HCT116 (cell line): ENCODE measurements around the gene ZNF358. TPM values are rescaled to one million over a fixed set of nuclear protein-coding genes. Genes with fewer than 3 reads are reported as not detected.

ENCODE experiments used
- ATAC-seq: fragments of 200-7000 bp; cut with Tn5 transposase; 2 replicates; pipeline ENCODE4 v1.9.1; 2020; ENCODE audit warnings: mild to moderate bottlenecking, moderate library complexity
- BruUV-seq: library from RNA; stranded (reverse); fragments of 400-500 nt; replicated peaks from 2 replicates; lab custom pipeline; 2021; lab: Mats Ljungman, UMichigan
- CTCF ChIA-PET: fragments of 300-600 bp; sonication (Branson Sonifier 250); formaldehyde crosslinking; loops from one replicate; lab custom pipeline; 2021; ENCODE audit warnings: antibody characterized with exemption; lab: Charles Lee
- POLR2A ChIA-PET: fragments of 300-600, 350-600 bp; sonication (Branson Sonifier 250); formaldehyde crosslinking; loops from one replicate; lab custom pipeline; 2021; ENCODE audit warnings: antibody characterized with exemption; lab: Charles Lee
- RAD21 ChIA-PET, 2 experiments: fragments of 300-600 bp; sonication (Branson Sonifier 250); formaldehyde crosslinking; loops; one replicate each; lab custom pipeline; 2023; ENCODE audit warnings: low total read pairs in 2 of 2; ENCODE audit not compliant: uncharacterized antibody in 2 of 2, unreplicated experiment in 2 of 2, low non-redundant PET in 1 of 2; lab: Charles Lee
- DNase-seq: peaks from one replicate; pipeline ENCODE4 v3.0.0-alpha.2; 2010; ENCODE audit warnings: low read depth, low spot score
- H2AFZ ChIP-seq: fragments of 200-600 bp; shearing (Covaris generic), sonication (generic); 2 replicates; pipeline ENCODE4 v1.6.1; 2017; ENCODE audit warnings: low read depth, mixed run types, mixed read lengths, antibody characterized with exemption, low read length; ENCODE audit not compliant: poor library complexity, severe bottlenecking
- H3K27ac ChIP-seq: 2 replicates; pipeline ENCODE4 v1.5.1; 2012; ENCODE audit warnings: low read depth, low read length
- H3K27me3 ChIP-seq: fragments of 200-600 bp; sonication (generic); 2 replicates; pipeline ENCODE4 v1.6.1; 2016; ENCODE audit warnings: mixed run types, low read length, mixed read lengths; ENCODE audit not compliant: insufficient read depth
- H3K36me3 ChIP-seq, 2 experiments: fragments of 200-500 bp in 1 of 2; fragments of 200-600 bp in 1 of 2; sonication (Bioruptor generic) in 1 of 2; sonication (generic) in 1 of 2; 2 replicates each; pipeline versions ENCODE4 v1.5.1 to v1.6.1; 2014 to 2016; ENCODE audit warnings: low read length in 2 of 2, inconsistent platforms in 1 of 2, mixed read lengths in 1 of 2, mixed run types in 1 of 2; ENCODE audit not compliant: insufficient read depth in 2 of 2, control insufficient read depth in 1 of 2
- H3K4me1 ChIP-seq, 2 experiments: fragments of 200-600 bp in 1 of 2; sonication (generic) in 1 of 2; 2 replicates each; pipeline versions ENCODE4 v1.5.1 to v1.6.1; 2012 to 2017; ENCODE audit warnings: low read length in 2 of 2, inconsistent platforms in 1 of 2, mild to moderate bottlenecking in 1 of 2, mixed read lengths in 1 of 2, mixed run types in 1 of 2, moderate library complexity in 1 of 2; ENCODE audit not compliant: insufficient read depth in 2 of 2, control insufficient read depth in 1 of 2
- H3K4me2 ChIP-seq: fragments of 200-600 bp; sonication (generic); 2 replicates; pipeline ENCODE4 v1.6.1; 2017; ENCODE audit warnings: mixed run types, low read length, mixed read lengths
- H3K4me3 ChIP-seq, 2 experiments: fragments of 200-600 bp in 1 of 2; sonication (generic) in 1 of 2; replicated peaks in 1 of 2; 2 replicates each; pipeline ENCODE4 v1.5.1; 2011 to 2016; ENCODE audit warnings: low read length in 2 of 2, control low read depth in 1 of 2, low read depth in 1 of 2, mild to moderate bottlenecking in 1 of 2, mixed read lengths in 1 of 2, mixed run types in 1 of 2
- H3K79me2 ChIP-seq: fragments of 200-600 bp; sonication (generic); 2 replicates; pipeline ENCODE4 v1.6.1; 2017; ENCODE audit warnings: mild to moderate bottlenecking, mixed run types, low read length, moderate library complexity, mixed read lengths; ENCODE audit not compliant: insufficient read depth
- H3K9ac ChIP-seq: fragments of 200-600 bp; sonication (generic); 2 replicates; pipeline ENCODE4 v1.6.1; 2016; ENCODE audit warnings: low read length, mixed read lengths
- H3K9me2 ChIP-seq: fragments of 200-600 bp; sonication (generic), shearing (Covaris generic); 2 replicates; pipeline ENCODE4 v1.6.1; 2017; ENCODE audit warnings: mixed run types, mild to moderate bottlenecking, moderate library complexity; ENCODE audit not compliant: insufficient read depth
- H3K9me3 ChIP-seq, 2 experiments: fragments of 200-500 bp in 1 of 2; fragments of 200-600 bp in 1 of 2; sonication (Bioruptor generic) in 1 of 2; sonication (generic) in 1 of 2; 2 replicates each; pipeline ENCODE4 v1.6.1; 2014 to 2017; ENCODE audit warnings: low read length in 2 of 2, mixed read lengths in 2 of 2, inconsistent platforms in 1 of 2, low read depth in 1 of 2, mild to moderate bottlenecking in 1 of 2, mixed run types in 1 of 2, moderate library complexity in 1 of 2; ENCODE audit not compliant: control insufficient read depth in 1 of 2, insufficient read depth in 1 of 2
- H4K20me1 ChIP-seq: fragments of 200-600 bp; sonication (generic), shearing (Covaris generic); 2 replicates; pipeline ENCODE4 v1.6.1; 2017; ENCODE audit warnings: mixed run types, mild to moderate bottlenecking, moderate library complexity; ENCODE audit not compliant: insufficient read depth
- EGR1 ChIP-seq: IDR thresholded peaks from 2 replicates; pipeline ENCODE4 v1.6.1; 2012; ENCODE audit warnings: low read depth
- EZH2 ChIP-seq: fragments of 200-600 bp; sonication (generic); IDR thresholded peaks from 2 replicates; pipeline ENCODE4 v1.6.1; 2017; ENCODE audit warnings: antibody characterized with exemption, mixed run types
- EZH2phosphoT487 ChIP-seq: fragments of 200-600 bp; IDR thresholded peaks from 2 replicates; pipeline ENCODE4 v1.6.1; 2018; ENCODE audit warnings: antibody characterized with exemption, borderline replicate concordance
- JUND ChIP-seq: IDR thresholded peaks from 2 replicates; pipeline ENCODE4 v1.6.1; 2012
- POLR2A ChIP-seq: IDR thresholded peaks from 2 replicates; pipeline ENCODE4 v1.7.0; 2011; ENCODE audit warnings: borderline replicate concordance; ENCODE audit not compliant: insufficient read depth, insufficient read length; ENCODE audit errors: extremely low read depth
- RAD21 ChIP-seq: IDR thresholded peaks from 2 replicates; pipeline ENCODE4 v1.6.1; 2012; ENCODE audit warnings: low read depth, mild to moderate bottlenecking
- SIN3A ChIP-seq: IDR thresholded peaks from 2 replicates; pipeline ENCODE4 v1.6.1; 2012; ENCODE audit warnings: low read depth
- SP1 ChIP-seq: IDR thresholded peaks from 2 replicates; pipeline ENCODE4 v1.6.1; 2012; ENCODE audit warnings: low read depth
- TCF7L2 ChIP-seq: IDR thresholded peaks from 2 replicates; pipeline ENCODE4 v1.7.0; 2011; ENCODE audit warnings: borderline replicate concordance, inconsistent platforms; ENCODE audit not compliant: insufficient read depth, insufficient read length; ENCODE audit errors: extremely low read depth
- ZFX ChIP-seq: fragments of 450-650 bp; IDR thresholded peaks from 2 replicates; pipeline ENCODE4 v1.6.1; 2017
- ZNF274 ChIP-seq: fragments of 200-500 bp; sonication (Bioruptor generic); IDR thresholded peaks from 2 replicates; pipeline ENCODE4 v1.6.1; 2014; ENCODE audit warnings: mild to moderate bottlenecking, low read depth, low read length, inconsistent platforms
- intact Hi-C: fragments of 100-400 bp; cut with micrococcal nuclease; formaldehyde crosslinking; loops from 2 replicates; pipeline ENCODE4 v1.10.0; 2022
- total RNA-seq: library from RNA; stranded (reverse); gene quantifications from one replicate; pipeline ENCODE4 v1.2.1, GENCODE V29; 2021; ENCODE audit not compliant: unreplicated experiment
- TF ChIP-seq, protein P1 (sequence below), 3 experiments: fragments of 200-600 bp in 1 of 3; sonication (generic) in 1 of 3; IDR thresholded peaks in 2 of 3; conservative IDR thresholded peaks in 1 of 3; 2 replicates each; pipeline ENCODE4 v1.5.1; 2012 to 2017; ENCODE audit warnings: low read depth in 2 of 3, low read length in 2 of 3, antibody characterized with exemption in 1 of 3, borderline replicate concordance in 1 of 3, control low read depth in 1 of 3, mild to moderate bottlenecking in 1 of 3, mixed read lengths in 1 of 3, mixed run types in 1 of 3, moderate library complexity in 1 of 3; ENCODE audit not compliant: insufficient read depth in 1 of 3
- TF ChIP-seq, protein P2 (sequence below): IDR thresholded peaks from 2 replicates; pipeline ENCODE4 v1.6.1; 2012; ENCODE audit warnings: low read depth
- TF ChIP-seq, protein P3 (sequence below): IDR thresholded peaks from 2 replicates; pipeline ENCODE4 v1.6.1; 2012
- TF ChIP-seq, protein P4 (sequence below): IDR thresholded peaks from 2 replicates; pipeline ENCODE4 v1.6.1; 2011; ENCODE audit warnings: mild to moderate bottlenecking, low read length, moderate library complexity; ENCODE audit not compliant: insufficient replicate concordance; ENCODE audit errors: extremely low read depth

The ZNF358 gene
- total RNA-seq, 1 experiment from 2014 or later = 20.7 TPM

DNA sequence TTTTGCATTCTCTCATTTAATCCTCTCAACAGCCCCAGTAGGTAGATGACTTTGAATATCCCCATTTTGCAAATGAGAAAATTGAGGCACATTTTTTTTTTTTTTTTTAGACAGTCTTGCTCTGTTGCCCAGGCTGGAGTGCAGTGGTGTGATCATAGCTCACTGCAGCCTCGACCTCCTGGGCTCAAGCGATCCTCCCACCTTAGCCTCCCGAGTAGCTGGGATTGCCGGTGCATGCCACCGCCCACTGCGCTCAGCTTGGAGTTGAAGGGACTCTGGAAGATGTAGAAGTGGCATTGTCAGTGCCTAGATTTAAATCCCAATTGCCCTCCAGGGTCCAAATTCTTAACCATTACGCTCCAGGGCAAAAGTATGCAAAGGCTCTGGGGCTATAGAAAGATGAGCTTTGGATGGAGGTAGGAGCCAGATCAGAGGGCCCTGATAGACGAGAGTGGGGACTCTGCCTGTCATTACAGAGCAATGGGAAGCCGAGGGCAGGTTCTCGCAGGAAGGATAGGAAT is 5.7 kb downstream of the ZNF358 start:
- no TSS peak for BruUV-seq
- H3K9me3 ChIP-seq = no peaks in the 10 kb centered on the region
- H3K9ac ChIP-seq = peak overlapping the region; percentile 28; the same call in 1 of the 2 replicates
- ChIA-PET POLR2A (interaction anchor here (0.8 to 1.4 kb wide), 3 partner anchors 15 to 47 kb away, joined by 3 to 5 read pairs (median 4); no protein-coding TSS in a partner anchor), RAD21 (no interaction called here), CTCF (no interaction called here)
- ATAC-seq (no peak), DNase-seq (no peak)
- TF ChIP-seq EZH2 = no peak
- TF ChIP-seq ZFX = no peak
- no peak for TF ChIP-seq SP1
- TF ChIP-seq ZNF274 = no peak
- no peak for TF ChIP-seq EGR1
- TF ChIP-seq, protein P1, sequence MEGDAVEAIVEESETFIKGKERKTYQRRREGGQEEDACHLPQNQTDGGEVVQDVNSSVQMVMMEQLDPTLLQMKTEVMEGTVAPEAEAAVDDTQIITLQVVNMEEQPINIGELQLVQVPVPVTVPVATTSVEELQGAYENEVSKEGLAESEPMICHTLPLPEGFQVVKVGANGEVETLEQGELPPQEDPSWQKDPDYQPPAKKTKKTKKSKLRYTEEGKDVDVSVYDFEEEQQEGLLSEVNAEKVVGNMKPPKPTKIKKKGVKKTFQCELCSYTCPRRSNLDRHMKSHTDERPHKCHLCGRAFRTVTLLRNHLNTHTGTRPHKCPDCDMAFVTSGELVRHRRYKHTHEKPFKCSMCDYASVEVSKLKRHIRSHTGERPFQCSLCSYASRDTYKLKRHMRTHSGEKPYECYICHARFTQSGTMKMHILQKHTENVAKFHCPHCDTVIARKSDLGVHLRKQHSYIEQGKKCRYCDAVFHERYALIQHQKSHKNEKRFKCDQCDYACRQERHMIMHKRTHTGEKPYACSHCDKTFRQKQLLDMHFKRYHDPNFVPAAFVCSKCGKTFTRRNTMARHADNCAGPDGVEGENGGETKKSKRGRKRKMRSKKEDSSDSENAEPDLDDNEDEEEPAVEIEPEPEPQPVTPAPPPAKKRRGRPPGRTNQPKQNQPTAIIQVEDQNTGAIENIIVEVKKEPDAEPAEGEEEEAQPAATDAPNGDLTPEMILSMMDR (IDR thresholded peaks at IDR 0.05 in 2 of 3, conservative IDR thresholded peaks at IDR 0.05 in 1 of 3; ENCODE audit: borderline replicate concordance in 1 of 3, insufficient read depth in 1 of 3, low read depth in 2 of 3, low read length in 2 of 3) = no peak
- TF ChIP-seq EZH2phosphoT487 = no peak
- TF ChIP-seq JUND = no peak
- TF ChIP-seq TCF7L2 = no peak
- no peak for TF ChIP-seq POLR2A
- TF ChIP-seq, protein P2, sequence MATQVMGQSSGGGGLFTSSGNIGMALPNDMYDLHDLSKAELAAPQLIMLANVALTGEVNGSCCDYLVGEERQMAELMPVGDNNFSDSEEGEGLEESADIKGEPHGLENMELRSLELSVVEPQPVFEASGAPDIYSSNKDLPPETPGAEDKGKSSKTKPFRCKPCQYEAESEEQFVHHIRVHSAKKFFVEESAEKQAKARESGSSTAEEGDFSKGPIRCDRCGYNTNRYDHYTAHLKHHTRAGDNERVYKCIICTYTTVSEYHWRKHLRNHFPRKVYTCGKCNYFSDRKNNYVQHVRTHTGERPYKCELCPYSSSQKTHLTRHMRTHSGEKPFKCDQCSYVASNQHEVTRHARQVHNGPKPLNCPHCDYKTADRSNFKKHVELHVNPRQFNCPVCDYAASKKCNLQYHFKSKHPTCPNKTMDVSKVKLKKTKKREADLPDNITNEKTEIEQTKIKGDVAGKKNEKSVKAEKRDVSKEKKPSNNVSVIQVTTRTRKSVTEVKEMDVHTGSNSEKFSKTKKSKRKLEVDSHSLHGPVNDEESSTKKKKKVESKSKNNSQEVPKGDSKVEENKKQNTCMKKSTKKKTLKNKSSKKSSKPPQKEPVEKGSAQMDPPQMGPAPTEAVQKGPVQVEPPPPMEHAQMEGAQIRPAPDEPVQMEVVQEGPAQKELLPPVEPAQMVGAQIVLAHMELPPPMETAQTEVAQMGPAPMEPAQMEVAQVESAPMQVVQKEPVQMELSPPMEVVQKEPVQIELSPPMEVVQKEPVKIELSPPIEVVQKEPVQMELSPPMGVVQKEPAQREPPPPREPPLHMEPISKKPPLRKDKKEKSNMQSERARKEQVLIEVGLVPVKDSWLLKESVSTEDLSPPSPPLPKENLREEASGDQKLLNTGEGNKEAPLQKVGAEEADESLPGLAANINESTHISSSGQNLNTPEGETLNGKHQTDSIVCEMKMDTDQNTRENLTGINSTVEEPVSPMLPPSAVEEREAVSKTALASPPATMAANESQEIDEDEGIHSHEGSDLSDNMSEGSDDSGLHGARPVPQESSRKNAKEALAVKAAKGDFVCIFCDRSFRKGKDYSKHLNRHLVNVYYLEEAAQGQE = no peak
- TF ChIP-seq, protein P3, sequence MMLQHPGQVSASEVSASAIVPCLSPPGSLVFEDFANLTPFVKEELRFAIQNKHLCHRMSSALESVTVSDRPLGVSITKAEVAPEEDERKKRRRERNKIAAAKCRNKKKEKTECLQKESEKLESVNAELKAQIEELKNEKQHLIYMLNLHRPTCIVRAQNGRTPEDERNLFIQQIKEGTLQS = no peak
- no peak for TF ChIP-seq RAD21
- TF ChIP-seq, protein P4, sequence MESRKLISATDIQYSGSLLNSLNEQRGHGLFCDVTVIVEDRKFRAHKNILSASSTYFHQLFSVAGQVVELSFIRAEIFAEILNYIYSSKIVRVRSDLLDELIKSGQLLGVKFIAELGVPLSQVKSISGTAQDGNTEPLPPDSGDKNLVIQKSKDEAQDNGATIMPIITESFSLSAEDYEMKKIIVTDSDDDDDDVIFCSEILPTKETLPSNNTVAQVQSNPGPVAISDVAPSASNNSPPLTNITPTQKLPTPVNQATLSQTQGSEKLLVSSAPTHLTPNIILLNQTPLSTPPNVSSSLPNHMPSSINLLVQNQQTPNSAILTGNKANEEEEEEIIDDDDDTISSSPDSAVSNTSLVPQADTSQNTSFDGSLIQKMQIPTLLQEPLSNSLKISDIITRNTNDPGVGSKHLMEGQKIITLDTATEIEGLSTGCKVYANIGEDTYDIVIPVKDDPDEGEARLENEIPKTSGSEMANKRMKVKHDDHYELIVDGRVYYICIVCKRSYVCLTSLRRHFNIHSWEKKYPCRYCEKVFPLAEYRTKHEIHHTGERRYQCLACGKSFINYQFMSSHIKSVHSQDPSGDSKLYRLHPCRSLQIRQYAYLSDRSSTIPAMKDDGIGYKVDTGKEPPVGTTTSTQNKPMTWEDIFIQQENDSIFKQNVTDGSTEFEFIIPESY = no peak
- TF ChIP-seq SIN3A = no peak
- H3K27ac ChIP-seq = peak overlapping the region; percentile 49; the same call in 1 of the 2 replicates
- H3K79me2 ChIP-seq = peaks cover 4% of the 10 kb centered on the region; the same call in 1 of the 2 replicates
- H3K4me3 ChIP-seq = peak overlapping the region in 1 of 2 experiments; percentile 89; a peak in 3 of 4 replicates
- H3K27me3 ChIP-seq = no peaks in the 10 kb centered on the region
- H3K4me2 ChIP-seq = peak overlapping the region; percentile 98
- no peak overlapping the region for H2AFZ ChIP-seq
- no peaks in the 10 kb centered on the region for H3K36me3 ChIP-seq
- peaks cover 11 to 20% of the 10 kb centered on the region in 2 experiments; a peak in 3 of 4 replicates for H3K4me1 ChIP-seq
- H4K20me1 ChIP-seq = no peaks in the 10 kb centered on the region
- no peaks in the 10 kb centered on the region for H3K9me2 ChIP-seq
- intact Hi-C loops = loop anchor here (1.0 kb wide), 1 partner anchor 13 kb away; no protein-coding TSS in a partner anchor
